A549 (cell line): ENCODE measurements around the gene TNF. TPM values are rescaled to one million over a fixed set of nuclear protein-coding genes. Genes with fewer than 3 reads are reported as not detected.

Experiments
- ATAC-seq, 2 experiments: fragments of 200-7000 bp in 1 of 2; fragments of >200 bp in 1 of 2; cut with Nextera tagmentation in 1 of 2; cut with Tn5 transposase in 1 of 2; 3 replicates each; pipeline versions ENCODE4 v1.8.0 to v1.9.1; 2018 to 2020; ENCODE audit warnings: mild to moderate bottlenecking in 1 of 2, moderate library complexity in 1 of 2
- CTCF ChIA-PET: fragments of 300-600 bp; sonication (Branson Sonifier 250); formaldehyde crosslinking; extraction: SDS; loops from one replicate; lab custom pipeline; 2021; ENCODE audit warnings: antibody characterized with exemption, inconsistent platforms; lab: Yijun Ruan, JAX
- POLR2A ChIA-PET: fragments of 350-600 bp; formaldehyde crosslinking; extraction: SDS; loops from one replicate; lab custom pipeline; 2021; ENCODE audit warnings: antibody characterized with exemption, inconsistent platforms; lab: Yijun Ruan, JAX
- DNase-seq, 2 experiments: peaks; one replicate each; pipeline versions ENCODE4 v3.0.0 to v3.0.0-alpha.2; 2011 to 2016; ENCODE audit warnings: low read depth in 1 of 2, low spot score in 1 of 2
- FAIRE-seq: peaks from 2 replicates; lab custom pipeline; 2011; peaks lifted over from hg19 to GRCh38; lab: Jason Lieb, UNC
- H3K27ac ChIP-seq, 2 experiments: fragments of >200 bp; sonication (Bioruptor Twin); formaldehyde crosslinking; 3 replicates each; pipeline ENCODE4 v1.5.1; 2016 to 2017
- H3K4me1 ChIP-seq: fragments of >200 bp; sonication (Bioruptor Twin); formaldehyde crosslinking; 3 replicates; pipeline ENCODE4 v1.6.1; 2016
- H3K4me2 ChIP-seq: fragments of >200 bp; sonication (Bioruptor Twin); formaldehyde crosslinking; 3 replicates; pipeline ENCODE4 v1.6.1; 2016
- H3K4me3 ChIP-seq: fragments of >200 bp; sonication (Bioruptor Twin); formaldehyde crosslinking; 3 replicates; pipeline ENCODE4 v1.5.1; 2016
- H3K9me3 ChIP-seq: fragments of >200 bp; sonication (Bioruptor Twin); formaldehyde crosslinking; 3 replicates; pipeline ENCODE4 v1.6.1; 2016
- CBX2 ChIP-seq: fragments of 200-600 bp; sonication (generic); IDR thresholded peaks from 2 replicates; pipeline ENCODE4 v1.6.1; 2016; ENCODE audit warnings: low read depth, mild to moderate bottlenecking, borderline replicate concordance
- CEBPB ChIP-seq, 2 experiments: fragments of >200 bp in 1 of 2; sonication (Bioruptor Twin) in 1 of 2; formaldehyde crosslinking in 1 of 2; IDR thresholded peaks; 2 replicates each; pipeline ENCODE4 v1.6.1; 2012 to 2016
- CHD4 ChIP-seq: fragments of 200-600 bp; sonication (generic); IDR thresholded peaks from 2 replicates; pipeline ENCODE4 v1.6.1; 2016; ENCODE audit warnings: antibody characterized with exemption, mild to moderate bottlenecking, borderline replicate concordance
- FOSB ChIP-seq: fragments of 250-450 bp; sonication (Bioruptor Pico); IDR thresholded peaks from 2 replicates; pipeline ENCODE4 v1.5.0; 2020; ENCODE audit warnings: mild to moderate bottlenecking, moderate library complexity
- FOXS1 ChIP-seq: fragments of 250-450 bp; sonication (Bioruptor Pico); IDR thresholded peaks from 2 replicates; pipeline ENCODE4 v1.5.0; 2020; ENCODE audit warnings: mild to moderate bottlenecking, moderate library complexity
- GATA3 ChIP-seq: IDR thresholded peaks from 2 replicates; pipeline ENCODE4 v1.6.1; 2012; ENCODE audit warnings: borderline replicate concordance
- HDAC2 ChIP-seq: fragments of 200-600 bp; sonication (generic); IDR thresholded peaks from 2 replicates; pipeline ENCODE4 v1.6.1; 2016
- HEYL ChIP-seq: fragments of 250-450 bp; sonication (Bioruptor Pico); IDR thresholded peaks from 2 replicates; pipeline ENCODE4 v1.8.0; 2021; ENCODE audit warnings: mild to moderate bottlenecking, moderate library complexity
- HOXB13 ChIP-seq: fragments of 250-450 bp; sonication (Bioruptor Pico); IDR thresholded peaks from 2 replicates; pipeline ENCODE4 v1.5.0; 2020; ENCODE audit warnings: low read depth, mild to moderate bottlenecking, moderate library complexity
- NFE2L2 ChIP-seq: fragments of 150-350 bp; conservative IDR thresholded peaks from 2 replicates; pipeline ENCODE4 v1.6.1; 2014; ENCODE audit warnings: low read length
- NPAS2 ChIP-seq: fragments of 250-450 bp; sonication (Bioruptor Pico); IDR thresholded peaks from 2 replicates; pipeline ENCODE4 v1.8.0; 2022; ENCODE audit warnings: mild to moderate bottlenecking, moderate library complexity, borderline replicate concordance
- PHF8 ChIP-seq: fragments of 200-600 bp; sonication (generic); IDR thresholded peaks from 2 replicates; pipeline ENCODE4 v1.6.1; 2016; ENCODE audit warnings: low read depth, mild to moderate bottlenecking, antibody characterized with exemption, moderate library complexity, borderline replicate concordance
- POLR2A ChIP-seq: IDR thresholded peaks from 2 replicates; pipeline ENCODE4 v1.6.1; 2012; ENCODE audit warnings: mild to moderate bottlenecking, low read length
- RAD21 ChIP-seq, 2 experiments: fragments of >200 bp in 1 of 2; sonication (Bioruptor Twin) in 1 of 2; formaldehyde crosslinking in 1 of 2; IDR thresholded peaks in 1 of 2; conservative IDR thresholded peaks in 1 of 2; 2 replicates in 1 of 2; 3 replicates in 1 of 2; pipeline ENCODE4 v1.6.1; 2012 to 2018; ENCODE audit warnings: inconsistent platforms in 1 of 2
- RFX5 ChIP-seq: fragments of 450-650 bp; IDR thresholded peaks from 2 replicates; pipeline ENCODE4 v1.7.1; 2014; ENCODE audit warnings: antibody characterized with exemption, mild to moderate bottlenecking, moderate library complexity
- SREBF2 ChIP-seq: fragments of 450-650 bp; IDR thresholded peaks from 2 replicates; pipeline ENCODE4 v1.6.1; 2014; ENCODE audit warnings: mild to moderate bottlenecking, moderate library complexity
- ZFP36 ChIP-seq: fragments of 450-650 bp; IDR thresholded peaks from 2 replicates; pipeline ENCODE4 v1.6.1; 2014; ENCODE audit warnings: borderline replicate concordance; ENCODE audit not compliant: partially characterized antibody
- WGBS: methylation state at CpG from one replicate; pipeline ENCODE4 v1.1.6; 2017; ENCODE audit errors: missing lambda C conversion rate; 5-methylcytosine and 5-hydroxymethylcytosine counted together
- polyA plus RNA-seq, 4 experiments: library from polyadenylated mRNA; depleted of rRNA in 3 of 4; stranded (reverse); fragments of >200 nt; fragmentation: RNase III in 1 of 4; extraction: RNeasy Plus Mini Kit Qiagen cat#74134 plus additional on column Dnase treatment in 1 of 4; gene quantifications; 2 replicates in 3 of 4; 3 replicates in 1 of 4; pipeline ENCODE4 v1.2.3, GENCODE V29; 2011 to 2017
- TF ChIP-seq, protein P1 (sequence below): IDR thresholded peaks from 2 replicates; pipeline ENCODE4 v1.6.1; 2012
- TF ChIP-seq, protein P2 (sequence below): IDR thresholded peaks from 2 replicates; pipeline ENCODE4 v1.6.1; 2012
- TF ChIP-seq, protein P3 (sequence below): fragments of 250-450 bp; sonication (Bioruptor Pico); IDR thresholded peaks from 2 replicates; pipeline ENCODE4 v1.5.0; 2020; ENCODE audit warnings: low read depth, mild to moderate bottlenecking, moderate library complexity

The TNF gene
- polyA plus RNA-seq, 2 of the 4 experiments (the other 2 are of a cell fraction), result not detected

DNA sequence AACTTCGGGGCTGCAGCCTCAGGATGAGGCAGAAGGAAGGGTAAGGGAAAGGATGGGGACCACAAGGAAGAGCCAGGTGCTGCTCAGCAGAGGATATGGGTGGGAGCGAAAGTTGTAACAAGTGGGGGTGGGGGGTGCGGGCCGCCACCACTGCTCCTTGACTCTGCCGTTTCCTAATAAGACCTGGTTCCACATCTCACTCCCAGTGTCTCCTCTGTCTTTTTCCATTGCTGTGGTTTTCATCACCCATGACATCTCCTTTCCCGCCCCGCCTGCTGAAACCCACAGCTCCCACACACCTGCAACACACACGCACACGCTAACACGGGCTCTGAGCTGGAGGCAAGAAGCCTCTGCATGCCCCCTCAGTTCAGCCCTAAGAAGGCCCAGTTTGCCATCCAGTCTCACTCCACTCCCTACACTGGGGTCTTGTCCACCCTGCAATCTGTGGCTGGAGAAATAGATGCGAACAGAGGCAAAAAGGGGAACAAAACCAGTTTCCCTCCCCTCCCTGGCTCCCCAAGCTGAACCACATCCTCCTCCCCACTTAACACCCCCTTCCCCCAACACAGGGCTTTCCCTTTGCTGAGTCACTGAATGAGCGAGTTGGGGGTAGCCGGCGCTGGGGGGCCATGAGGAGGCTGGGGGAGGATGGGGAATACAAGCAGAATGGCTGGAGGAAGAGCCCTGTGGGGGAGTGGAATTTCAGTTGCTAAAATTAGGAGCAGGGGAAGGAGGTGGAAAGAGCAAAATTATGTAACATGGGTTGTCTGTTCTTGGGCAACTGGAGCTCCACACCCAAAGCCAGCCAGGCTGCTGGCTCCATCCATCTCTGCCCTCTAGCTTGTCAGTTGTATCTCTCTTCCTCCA is 16.5 kb upstream of the TNF start:
- POLR2A ChIA-PET, result no interaction called here
- no peaks in the 10 kb centered on the region for H3K9me3 ChIP-seq
- ATAC-seq, result no peak
- 93% methylated on average over 11 of the region's 14 CpGs for WGBS
- FAIRE-seq, result no peak
- H3K4me2 ChIP-seq, result no peak overlapping the region
- TF ChIP-seq PHF8, result no peak
- TF ChIP-seq, protein P1, sequence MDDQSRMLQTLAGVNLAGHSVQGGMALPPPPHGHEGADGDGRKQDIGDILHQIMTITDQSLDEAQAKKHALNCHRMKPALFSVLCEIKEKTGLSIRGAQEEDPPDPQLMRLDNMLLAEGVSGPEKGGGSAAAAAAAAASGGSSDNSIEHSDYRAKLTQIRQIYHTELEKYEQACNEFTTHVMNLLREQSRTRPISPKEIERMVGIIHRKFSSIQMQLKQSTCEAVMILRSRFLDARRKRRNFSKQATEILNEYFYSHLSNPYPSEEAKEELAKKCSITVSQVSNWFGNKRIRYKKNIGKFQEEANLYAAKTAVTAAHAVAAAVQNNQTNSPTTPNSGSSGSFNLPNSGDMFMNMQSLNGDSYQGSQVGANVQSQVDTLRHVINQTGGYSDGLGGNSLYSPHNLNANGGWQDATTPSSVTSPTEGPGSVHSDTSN, result no peak
- CTCF ChIA-PET, result interaction anchor here (0.6 to 3.7 kb wide), 8 partner anchors 10 to 135 kb away, joined by 3 to 10 read pairs (median 5); partner anchors contain the start of genes ATP6V1G2, LTA, LTB and NFKBIL1
- H3K4me1 ChIP-seq, result peaks cover 27% of the 10 kb centered on the region
- peak overlapping the region in 1 of 2 experiments; percentile 74; a peak in 2 of 6 replicates for H3K27ac ChIP-seq
- no peak for DNase-seq
- H3K4me3 ChIP-seq, result no peak overlapping the region

DNA sequence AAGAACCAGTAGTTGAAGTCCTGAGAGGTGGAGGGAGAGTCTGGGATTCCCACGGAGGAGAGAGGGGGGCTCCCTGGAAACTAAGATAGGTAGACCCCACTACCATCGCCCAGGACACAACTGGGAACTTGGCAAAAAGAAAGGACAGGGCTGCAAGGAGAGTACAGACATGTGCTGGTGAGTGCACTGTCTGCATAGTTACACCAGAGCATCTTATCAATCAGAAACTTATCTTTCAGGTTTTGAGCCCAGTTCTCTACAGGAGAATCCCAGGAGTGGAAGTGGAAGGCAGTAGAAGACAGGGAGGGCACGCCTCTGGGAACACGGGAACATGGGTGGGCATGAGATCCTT is 15.8 kb upstream of the TNF start:
- POLR2A ChIA-PET, result no interaction called here
- no peak for FAIRE-seq
- Histone ChIP-seq H3K9me3 (no peaks in the 10 kb centered on the region), H3K4me3 (no peak overlapping the region), H3K4me1 (peaks cover 27% of the 10 kb centered on the region), H3K27ac (peak overlapping the region in 1 of 2 experiments; percentile 74; a peak in 3 of 6 replicates), H3K4me2 (peak overlapping the region; percentile 45)
- WGBS, result 71% methylated on average over 4 of the region's 4 CpGs
- CTCF ChIA-PET, result interaction anchor here (1.2 to 3.7 kb wide), 5 partner anchors 9 to 66 kb away, joined by 3 to 10 read pairs (median 4); partner anchors contain the start of gene LTB
- TF ChIP-seq SREBF2 (no peak), NFE2L2 (no peak), ZFP36 (no peak), RAD21 (conservative IDR thresholded peaks at IDR 0.05 in 1 of 2, IDR thresholded peaks at IDR 0.05 in 1 of 2) (no peak), HDAC2 (no peak), FOSB (CRISPR knock-in tag) (no peak), CEBPB (IDR thresholded peaks at IDR 0.05) (no peak), POLR2A (no peak), CHD4 (no peak)
- TF ChIP-seq, protein P1, result no peak
- TF ChIP-seq, protein P2, sequence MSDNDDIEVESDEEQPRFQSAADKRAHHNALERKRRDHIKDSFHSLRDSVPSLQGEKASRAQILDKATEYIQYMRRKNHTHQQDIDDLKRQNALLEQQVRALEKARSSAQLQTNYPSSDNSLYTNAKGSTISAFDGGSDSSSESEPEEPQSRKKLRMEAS, result no peak
- no peak for DNase-seq
- no peak for ATAC-seq

DNA sequence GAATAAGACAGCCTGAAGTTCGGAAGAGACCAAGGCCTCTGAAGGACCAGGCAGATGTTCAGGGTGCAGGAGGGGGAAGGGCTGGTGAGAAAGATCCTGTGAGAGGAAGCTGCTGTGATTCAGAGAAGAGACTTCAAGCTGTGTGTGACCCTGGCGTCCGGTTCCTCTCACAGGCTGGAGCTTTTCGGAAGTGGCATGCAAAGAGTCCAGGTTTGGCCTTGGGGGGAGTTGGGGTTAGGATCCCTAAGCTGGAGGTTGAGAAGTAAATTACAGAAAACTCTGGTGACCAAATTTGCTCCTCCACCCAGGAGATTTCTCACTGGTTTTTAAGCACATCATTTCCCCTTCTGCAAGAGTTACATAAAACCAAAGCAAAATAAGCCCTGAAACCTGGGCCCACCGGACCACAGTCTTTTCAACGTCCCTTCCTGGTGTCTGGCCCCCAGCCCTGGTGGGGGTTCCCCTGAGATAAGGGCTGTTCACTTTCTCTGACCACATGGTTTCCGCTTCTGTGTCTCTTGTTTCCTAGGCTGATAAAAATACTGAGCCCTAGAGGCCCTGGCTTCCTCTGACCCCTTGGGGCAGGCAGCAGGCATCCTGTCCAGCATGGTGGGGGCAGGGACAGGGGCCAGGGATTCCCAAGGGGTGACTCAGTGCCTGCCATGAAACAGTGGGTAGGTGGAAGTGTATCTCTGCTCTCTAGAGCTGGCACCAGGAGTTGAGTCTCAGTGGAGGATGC is 15.2 kb upstream of the TNF start:
- ATAC-seq, result peak; percentile 64 to 80; a peak in 3 of 6 replicates
- FAIRE-seq, result no peak
- ChIA-PET POLR2A (no interaction called here), CTCF (interaction anchor here (1.4 to 3.7 kb wide), 5 partner anchors 9 to 67 kb away, joined by 4 to 10 read pairs (median 4); partner anchors contain the start of gene LTB)
- H3K27ac ChIP-seq, result peak overlapping the region; percentile 33 to 74; a peak in 4 of 6 replicates
- TF ChIP-seq CBX2, result no peak
- TF ChIP-seq HOXB13 (CRISPR knock-in tag), result no peak
- TF ChIP-seq, protein P3, sequence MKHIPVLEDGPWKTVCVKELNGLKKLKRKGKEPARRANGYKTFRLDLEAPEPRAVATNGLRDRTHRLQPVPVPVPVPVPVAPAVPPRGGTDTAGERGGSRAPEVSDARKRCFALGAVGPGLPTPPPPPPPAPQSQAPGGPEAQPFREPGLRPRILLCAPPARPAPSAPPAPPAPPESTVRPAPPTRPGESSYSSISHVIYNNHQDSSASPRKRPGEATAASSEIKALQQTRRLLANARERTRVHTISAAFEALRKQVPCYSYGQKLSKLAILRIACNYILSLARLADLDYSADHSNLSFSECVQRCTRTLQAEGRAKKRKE (CRISPR knock-in tag), result no peak
- TF ChIP-seq ZFP36, result no peak
- no peak for TF ChIP-seq NPAS2 (CRISPR knock-in tag)
- no peak for TF ChIP-seq HEYL (CRISPR knock-in tag)
- TF ChIP-seq FOXS1 (CRISPR knock-in tag), result no peak
- TF ChIP-seq RFX5, result no peak
- TF ChIP-seq HDAC2, result no peak
- no peak for TF ChIP-seq GATA3
- TF ChIP-seq, protein P1, result no peak
- TF ChIP-seq, protein P2, result no peak
- 56% methylated on average over 7 of the region's 7 CpGs for WGBS
- H3K9me3 ChIP-seq, result no peaks in the 10 kb centered on the region
- peaks cover 27% of the 10 kb centered on the region for H3K4me1 ChIP-seq
- H3K4me2 ChIP-seq, result peak overlapping the region; percentile 45
- no peak overlapping the region for H3K4me3 ChIP-seq
- peak in 1 of 2 experiments; percentile 12 for DNase-seq
